GM23338 (cell line): ENCODE measurements around the gene SYNE2.

ENCODE experiments used
- CREB1 ChIP-seq: fragments of 250-450 bp; sonication (Bioruptor Pico); IDR thresholded peaks from 2 replicates; pipeline ENCODE4 v1.5.0; 2020; ENCODE audit warnings: low read depth, mild to moderate bottlenecking, moderate library complexity
- CTCF ChIP-seq, 2 experiments: fragments of 200-600 bp in 1 of 2; sonication (generic) in 1 of 2; conservative IDR thresholded peaks; 2 replicates each; pipeline versions ENCODE4 v1.5.1 to v1.6.1; 2016 to 2017; ENCODE audit warnings: antibody characterized with exemption in 2 of 2, low read depth in 2 of 2, mild to moderate bottlenecking in 2 of 2, moderate library complexity in 1 of 2
- EZH2 ChIP-seq: fragments of 200-600 bp; sonication (generic); IDR thresholded peaks from one replicate; pipeline ENCODE4 v1.8.0; 2017; ENCODE audit warnings: antibody characterized with exemption, mild to moderate bottlenecking, low read depth; ENCODE audit not compliant: unreplicated experiment
- POLR2AphosphoS5 ChIP-seq: IDR thresholded peaks from 2 replicates; pipeline ENCODE4 v1.6.1; 2016; ENCODE audit warnings: antibody characterized with exemption, low read depth
- REST ChIP-seq: IDR thresholded peaks from one replicate; pipeline ENCODE4 v1.6.1; 2018; ENCODE audit warnings: antibody characterized with exemption; ENCODE audit not compliant: unreplicated experiment
- STAT1 ChIP-seq: IDR thresholded peaks from one replicate; pipeline ENCODE4 v1.6.1; 2016; ENCODE audit warnings: antibody characterized with exemption; ENCODE audit not compliant: unreplicated experiment
- ZNF331 ChIP-seq: fragments of 250-450 bp; sonication (Bioruptor Pico); IDR thresholded peaks from 2 replicates; pipeline ENCODE4 v1.5.0; 2020; ENCODE audit warnings: low read depth, mild to moderate bottlenecking, moderate library complexity

- no peak for TF ChIP-seq CTCF (conservative IDR thresholded peaks at IDR 0.05; ENCODE audit: low read depth in 2 of 2)
- TF ChIP-seq ZNF331 (CRISPR knock-in tag) = no peak
- TF ChIP-seq REST = no peak
- TF ChIP-seq POLR2AphosphoS5 = no peak
- no peak for TF ChIP-seq CREB1 (CRISPR knock-in tag)
- TF ChIP-seq EZH2 = no peak
- no peak for TF ChIP-seq STAT1
Observed at GRCh38 chr14:63941023-63941422, 88.2 kb downstream of the SYNE2 start.
